ENCODE data around the gene PCSK7. TPM values are rescaled to one million over a fixed set of nuclear protein-coding genes. Genes with fewer than 3 reads are reported as not detected.

Gene PCSK7
- total and polyA plus RNA-seq, 12 donors: 22.6 to 54.4 (median 42.2) TPM

DNA sequence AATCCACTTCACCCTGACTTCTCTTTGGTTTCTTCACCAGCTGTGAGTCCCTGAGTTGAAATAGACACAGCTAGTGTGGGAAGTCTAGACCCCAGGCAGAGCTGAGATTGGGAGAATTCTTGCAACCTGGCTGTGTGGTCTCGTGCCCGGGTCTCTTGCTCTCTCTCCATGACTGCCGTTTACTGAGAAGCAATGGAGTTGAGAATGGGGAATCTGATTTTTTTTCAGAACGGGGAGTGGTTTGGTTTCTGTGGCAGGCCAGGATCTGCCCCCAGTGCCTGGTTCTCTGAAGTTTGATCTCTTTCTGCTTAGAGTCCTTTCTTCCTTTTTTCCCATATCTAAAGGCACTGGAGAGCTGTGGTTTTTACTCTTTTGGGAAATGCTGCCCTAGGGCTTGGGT is 51.9 kb downstream of the PCSK7 start:
- peak in 3 of 7 donors; percentile 8 to 50 (median 15) for DNase-seq
- H3K4me1 ChIP-seq (replicated peaks in 1 of 2): peaks cover 25 to 29% of the 10 kb centered on the region in 2 donors

GRCh38 chr11:117179048-117179999 is 52.5 kb downstream of the PCSK7 start:
- H3K27ac ChIP-seq: peak overlapping the region; percentile 55 to 93 (median 91)
- intact Hi-C loops (cut with DNase I): no loop called here
- peak in 6 of 7 donors; percentile 56 to 74 (median 60) for DNase-seq
- 1 to 8% (median 4%) methylated on average over 2 to 39 of the region's 39 CpGs for WGBS, 4 donors
- peaks cover 25 to 29% of the 10 kb centered on the region in 2 donors for H3K4me1 ChIP-seq (replicated peaks in 1 of 2)
- peak in 1 of 6 experiments; percentile 13 for TF ChIP-seq CTCF (IDR thresholded peaks at IDR 0.05)
- TF ChIP-seq POLR2A (IDR thresholded peaks at IDR 0.05): no peak
- no peaks in the 10 kb centered on the region for H3K9me3 ChIP-seq (replicated peaks in 1 of 3)
- peaks cover 0 to 23% of the 10 kb centered on the region in 2 donors for H3K36me3 ChIP-seq (replicated peaks in 1 of 2)
- no peaks in the 10 kb centered on the region for H3K27me3 ChIP-seq
- H3K4me3 ChIP-seq: peak overlapping the region; percentile 50 to 97 (median 76)

More for the DNA sequence above, 51.9 kb downstream of the PCSK7 start:
- H3K27ac ChIP-seq: peak overlapping the region in 2 of 5 donors; percentile 93
- TF ChIP-seq POLR2A (IDR thresholded peaks at IDR 0.05): no peak
- no peak for TF ChIP-seq CTCF (IDR thresholded peaks at IDR 0.05)
- H3K9me3 ChIP-seq (replicated peaks in 1 of 3): no peaks in the 10 kb centered on the region
- peaks cover 0 to 25% of the 10 kb centered on the region in 2 donors for H3K36me3 ChIP-seq (replicated peaks in 1 of 2)
- H3K27me3 ChIP-seq: no peaks in the 10 kb centered on the region
- H3K4me3 ChIP-seq: peak overlapping the region in 1 of 4 donors; percentile 82
- intact Hi-C loops (cut with DNase I): no loop called here
- 34 to 51% (median 41%) methylated on average over 4 of the region's 4 CpGs for WGBS, 4 donors

DNA sequence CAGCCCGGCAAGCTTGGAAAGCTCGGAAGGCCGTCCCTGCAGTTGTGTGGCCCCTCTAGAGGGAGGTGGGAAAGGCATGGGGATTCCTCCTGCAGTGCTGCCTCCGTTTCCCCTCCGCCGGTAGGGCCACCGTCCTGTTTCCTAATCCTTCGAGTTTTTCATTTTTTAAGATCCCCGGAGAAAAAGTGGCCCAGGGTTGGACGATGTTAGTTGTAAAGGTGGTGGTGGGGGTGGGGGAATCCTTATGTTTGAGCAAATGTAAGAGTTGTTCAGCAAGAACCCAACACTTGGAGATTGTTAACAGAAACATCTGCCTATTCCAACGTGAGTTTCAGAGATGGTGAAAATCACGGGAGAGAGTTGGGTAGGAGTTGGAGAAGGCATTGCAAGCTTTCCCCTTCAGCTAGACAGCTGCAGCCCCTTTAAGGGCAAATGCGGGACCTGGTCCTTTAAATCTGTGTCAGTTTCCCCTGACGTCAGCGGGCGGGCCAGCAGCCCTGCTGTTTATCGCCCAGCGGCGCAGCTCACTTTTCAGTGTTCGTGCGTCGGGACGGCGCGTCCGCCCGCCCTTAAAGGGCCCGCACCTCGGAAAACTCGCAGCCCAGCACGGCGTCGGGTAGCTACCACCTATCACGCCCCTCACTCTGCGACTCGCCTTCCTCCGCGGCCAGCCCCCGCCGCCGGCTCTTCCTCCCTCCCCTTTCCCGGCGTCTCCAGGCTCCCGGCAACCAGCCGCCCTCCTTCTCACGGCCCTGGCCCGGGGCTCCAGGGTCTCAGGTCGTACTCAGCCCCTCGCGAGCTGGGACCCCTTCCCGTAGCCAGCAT is 53.5 kb downstream of the PCSK7 start, which contains the start of gene SIDT2:
SIDT2 (plus strand) TSS at position 534 of the 825 bp plus-strand sequence. CDS start 521 bp downstream, outside the sequence.
- intact Hi-C loops (cut with DNase I): no loop called here
- no peaks in the 10 kb centered on the region for H3K27me3 ChIP-seq
- H3K9me3 ChIP-seq (replicated peaks in 1 of 3): no peaks in the 10 kb centered on the region
- H3K4me1 ChIP-seq (replicated peaks in 1 of 2): peaks cover 25 to 32% of the 10 kb centered on the region in 2 donors
- DNase-seq: peak; percentile 91 to 98 (median 95)
- H3K36me3 ChIP-seq (replicated peaks in 1 of 2): peaks cover 0 to 14% of the 10 kb centered on the region in 2 donors
- H3K27ac ChIP-seq: peak within 1 kb of the TSS; percentile 55 to 93 (median 91)
- peak within 1 kb of the TSS; percentile 50 to 97 (median 76) for H3K4me3 ChIP-seq
- TF ChIP-seq POLR2A (IDR thresholded peaks at IDR 0.05): peak; percentile 84 to 97
- TF ChIP-seq CTCF (IDR thresholded peaks at IDR 0.05): peak in 1 of 6 experiments; percentile 9
- WGBS, 4 donors: 1% methylated on average over 37 to 51 of the region's 51 CpGs

All from adrenal gland (tissue), 12 donors.